Astrocyte (in vitro differentiated cells and primary cell): ENCODE results near the gene CARD11. TPM values are rescaled to one million over a fixed set of nuclear protein-coding genes. Genes with fewer than 3 reads are reported as not detected.

Experiments used
- DNase-seq: peaks from one replicate; pipeline ENCODE4 v3.0.0-alpha.2; 2010; ENCODE audit warnings: low read depth
- FAIRE-seq: peaks from 2 replicates; lab custom pipeline; 2011; peaks lifted over from hg19 to GRCh38; lab: Jason Lieb, UNC
- H2AFZ ChIP-seq: 2 replicates; pipeline ENCODE4 v1.6.0; 2012; ENCODE audit warnings: low read depth, low read length, inconsistent platforms
- H3K27ac ChIP-seq: 2 replicates; pipeline ENCODE4 v1.5.1; 2011; ENCODE audit warnings: low read depth, low read length, inconsistent platforms
- H3K27me3 ChIP-seq: 2 replicates; pipeline ENCODE4 v1.6.0; 2011; ENCODE audit warnings: low read length, inconsistent platforms; ENCODE audit not compliant: insufficient read depth
- H3K36me3 ChIP-seq: 2 replicates; pipeline ENCODE4 v1.5.1; 2011; ENCODE audit warnings: low read length, inconsistent platforms; ENCODE audit not compliant: insufficient read depth
- H3K4me1 ChIP-seq: 2 replicates; pipeline ENCODE4 v1.5.1; 2011; ENCODE audit warnings: low read length, inconsistent platforms; ENCODE audit not compliant: insufficient read depth
- H3K4me2 ChIP-seq: 2 replicates; pipeline ENCODE4 v1.6.0; 2012; ENCODE audit warnings: low read length, inconsistent platforms
- H3K4me3 ChIP-seq: 2 replicates; pipeline ENCODE4 v1.5.1; 2011; ENCODE audit warnings: low read depth, mild to moderate bottlenecking, low read length, inconsistent platforms; ENCODE audit not compliant: insufficient read depth
- H3K79me2 ChIP-seq: 2 replicates; pipeline ENCODE4 v1.6.0; 2012; ENCODE audit warnings: mild to moderate bottlenecking, low read length, inconsistent platforms; ENCODE audit not compliant: insufficient read depth
- H3K9ac ChIP-seq: 2 replicates; pipeline ENCODE4 v1.6.0; 2012; ENCODE audit warnings: mild to moderate bottlenecking, low read length, inconsistent platforms
- H3K9me3 ChIP-seq: 2 replicates; pipeline ENCODE4 v1.5.1; 2012; ENCODE audit warnings: low read depth, mild to moderate bottlenecking, low read length, inconsistent platforms; ENCODE audit not compliant: insufficient read depth
- H4K20me1 ChIP-seq: 2 replicates; pipeline ENCODE4 v1.6.0; 2012; ENCODE audit warnings: low read length, inconsistent platforms; ENCODE audit not compliant: insufficient read depth
- H3K27ac Mint-ChIP-seq: one replicate; pipeline ENCODE4 v1.8.0; 2021; ENCODE audit warnings: mild to moderate bottlenecking, mixed read lengths; ENCODE audit not compliant: unreplicated experiment
- H3K27me3 Mint-ChIP-seq: one replicate; pipeline ENCODE4 v1.8.0; 2021; ENCODE audit warnings: low read depth, mixed read lengths; ENCODE audit not compliant: unreplicated experiment
- H3K36me3 Mint-ChIP-seq: one replicate; pipeline ENCODE4 v1.8.0; 2021; ENCODE audit warnings: low read depth, mixed read lengths; ENCODE audit not compliant: unreplicated experiment
- H3K4me1 Mint-ChIP-seq: one replicate; pipeline ENCODE4 v1.8.0; 2021; ENCODE audit warnings: low read depth, mixed read lengths; ENCODE audit not compliant: unreplicated experiment
- H3K4me3 Mint-ChIP-seq: one replicate; pipeline ENCODE4 v1.8.0; 2021; ENCODE audit warnings: mild to moderate bottlenecking, moderate library complexity, mixed read lengths; ENCODE audit not compliant: unreplicated experiment
- H3K9me3 Mint-ChIP-seq: one replicate; pipeline ENCODE4 v1.8.0; 2021; ENCODE audit warnings: mild to moderate bottlenecking, mixed read lengths; ENCODE audit not compliant: unreplicated experiment
- EZH2 ChIP-seq: IDR thresholded peaks from 2 replicates; pipeline ENCODE4 v1.6.1; 2012; ENCODE audit warnings: mild to moderate bottlenecking, low read length, inconsistent platforms; ENCODE audit not compliant: insufficient read depth
- total RNA-seq: library from RNA; stranded (reverse); gene quantifications from 2 replicates; pipeline ENCODE4 v1.2.1, GENCODE V29; 2021
- TF ChIP-seq, protein P1 (sequence below): IDR thresholded peaks from 2 replicates; pipeline ENCODE4 v1.5.1; 2011; ENCODE audit warnings: low read depth, mild to moderate bottlenecking, inconsistent platforms, low read length, moderate library complexity; ENCODE audit not compliant: insufficient read depth

The CARD11 gene
- total RNA-seq, 1 donor from 2014 or later, result 9.5 TPM

- peaks cover 5% of the 10 kb centered on the region for H3K27me3 Mint-ChIP-seq
- no peak overlapping the region for H3K9ac ChIP-seq
- no peak overlapping the region for H3K4me2 ChIP-seq
- no peak overlapping the region for H3K27ac ChIP-seq
- no peaks in the 10 kb centered on the region for H4K20me1 ChIP-seq
- no peaks in the 10 kb centered on the region for H3K27me3 ChIP-seq
- no peaks in the 10 kb centered on the region for H3K36me3 ChIP-seq
- H3K9me3 Mint-ChIP-seq, result no peaks in the 10 kb centered on the region
- H2AFZ ChIP-seq, result no peak overlapping the region
- no peak overlapping the region for H3K4me3 Mint-ChIP-seq
- FAIRE-seq (no peak), DNase-seq (no peak)
- no peaks in the 10 kb centered on the region for H3K9me3 ChIP-seq
- H3K4me1 Mint-ChIP-seq, result no peaks in the 10 kb centered on the region
- no peaks in the 10 kb centered on the region for H3K36me3 Mint-ChIP-seq
- no peak for TF ChIP-seq EZH2
- TF ChIP-seq, protein P1, sequence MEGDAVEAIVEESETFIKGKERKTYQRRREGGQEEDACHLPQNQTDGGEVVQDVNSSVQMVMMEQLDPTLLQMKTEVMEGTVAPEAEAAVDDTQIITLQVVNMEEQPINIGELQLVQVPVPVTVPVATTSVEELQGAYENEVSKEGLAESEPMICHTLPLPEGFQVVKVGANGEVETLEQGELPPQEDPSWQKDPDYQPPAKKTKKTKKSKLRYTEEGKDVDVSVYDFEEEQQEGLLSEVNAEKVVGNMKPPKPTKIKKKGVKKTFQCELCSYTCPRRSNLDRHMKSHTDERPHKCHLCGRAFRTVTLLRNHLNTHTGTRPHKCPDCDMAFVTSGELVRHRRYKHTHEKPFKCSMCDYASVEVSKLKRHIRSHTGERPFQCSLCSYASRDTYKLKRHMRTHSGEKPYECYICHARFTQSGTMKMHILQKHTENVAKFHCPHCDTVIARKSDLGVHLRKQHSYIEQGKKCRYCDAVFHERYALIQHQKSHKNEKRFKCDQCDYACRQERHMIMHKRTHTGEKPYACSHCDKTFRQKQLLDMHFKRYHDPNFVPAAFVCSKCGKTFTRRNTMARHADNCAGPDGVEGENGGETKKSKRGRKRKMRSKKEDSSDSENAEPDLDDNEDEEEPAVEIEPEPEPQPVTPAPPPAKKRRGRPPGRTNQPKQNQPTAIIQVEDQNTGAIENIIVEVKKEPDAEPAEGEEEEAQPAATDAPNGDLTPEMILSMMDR, result no peak
- H3K4me1 ChIP-seq, result no peaks in the 10 kb centered on the region
- H3K27ac Mint-ChIP-seq, result no peak overlapping the region
- H3K4me3 ChIP-seq, result no peak overlapping the region
- no peaks in the 10 kb centered on the region for H3K79me2 ChIP-seq
Observed at GRCh38 chr7:2883101-2883500, 160.6 kb downstream of the CARD11 start.

DNA sequence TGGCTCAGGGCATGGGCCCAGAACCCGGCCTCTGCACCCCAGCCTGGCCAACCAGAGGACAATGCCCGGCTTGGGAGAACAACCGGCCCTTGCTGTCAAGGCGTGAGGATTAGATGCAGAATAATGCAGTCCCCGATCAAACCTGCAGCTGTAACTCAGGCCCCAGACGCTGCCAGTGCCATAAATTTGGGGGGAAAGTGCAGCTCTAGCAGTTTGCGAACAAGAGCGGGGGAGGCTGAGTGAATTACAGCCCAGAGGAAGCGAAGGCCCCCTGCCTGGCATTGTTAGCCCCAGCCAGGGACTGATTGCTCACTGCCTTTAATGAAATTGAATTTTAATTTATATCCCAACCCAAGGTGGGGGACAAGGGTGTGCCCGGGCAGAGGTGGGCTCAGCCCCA is 161.6 kb downstream of the CARD11 start:
- Histone ChIP-seq H3K36me3 (no peaks in the 10 kb centered on the region), H3K27me3 (no peaks in the 10 kb centered on the region), H4K20me1 (no peaks in the 10 kb centered on the region), H3K79me2 (no peaks in the 10 kb centered on the region), H3K4me3 (no peak overlapping the region), H3K4me2 (no peak overlapping the region), H2AFZ (peak overlapping the region; percentile 10), H3K9ac (no peak overlapping the region), H3K9me3 (no peaks in the 10 kb centered on the region), H3K4me1 (no peaks in the 10 kb centered on the region), H3K27ac (no peak overlapping the region)
- no peak overlapping the region for H3K4me3 Mint-ChIP-seq
- peaks cover 4% of the 10 kb centered on the region for H3K27me3 Mint-ChIP-seq
- H3K27ac Mint-ChIP-seq, result no peak overlapping the region
- no peak for FAIRE-seq
- no peaks in the 10 kb centered on the region for H3K36me3 Mint-ChIP-seq
- no peaks in the 10 kb centered on the region for H3K9me3 Mint-ChIP-seq
- TF ChIP-seq, protein P1, result no peak
- TF ChIP-seq EZH2, result no peak
- DNase-seq, result no peak
- no peaks in the 10 kb centered on the region for H3K4me1 Mint-ChIP-seq

DNA sequence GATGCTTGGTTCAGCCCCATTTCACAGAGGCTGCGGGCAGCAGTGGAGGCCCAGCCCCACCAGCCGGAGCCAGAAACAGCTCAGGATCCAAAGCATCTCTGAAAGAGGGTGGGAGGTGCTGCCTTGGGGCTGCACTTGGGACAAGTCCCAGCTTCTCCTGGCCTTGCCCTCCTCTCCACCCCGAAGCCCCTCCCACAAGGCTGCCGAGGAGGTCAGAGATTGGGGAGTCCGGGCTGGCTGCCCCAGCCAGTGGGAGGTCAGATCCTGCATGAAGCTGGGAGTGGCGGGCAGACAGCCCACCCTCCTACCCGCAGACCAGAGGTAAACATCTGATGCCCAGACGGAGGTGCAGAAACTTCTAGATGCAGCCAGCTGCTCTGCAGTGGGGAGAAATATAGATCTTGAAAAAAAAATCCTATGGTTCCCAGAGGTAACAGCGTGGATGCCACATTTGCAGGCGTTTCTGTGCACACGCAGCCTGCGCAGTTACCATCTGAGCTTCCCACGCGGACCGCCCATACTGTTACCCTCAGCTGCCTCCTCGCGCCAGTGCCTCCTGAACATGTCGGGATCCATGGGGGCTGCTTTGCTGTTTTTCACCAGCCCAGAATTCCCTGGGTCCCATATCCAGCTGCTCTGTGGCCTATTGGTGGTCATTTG is 162.7 kb downstream of the CARD11 start:
- peaks cover 3% of the 10 kb centered on the region for H3K27me3 Mint-ChIP-seq
- Histone ChIP-seq H3K79me2 (no peaks in the 10 kb centered on the region), H3K36me3 (no peaks in the 10 kb centered on the region), H3K27ac (no peak overlapping the region), H3K9ac (no peak overlapping the region), H3K27me3 (no peaks in the 10 kb centered on the region), H3K9me3 (no peaks in the 10 kb centered on the region), H3K4me1 (peaks cover 4% of the 10 kb centered on the region), H3K4me3 (no peak overlapping the region), H2AFZ (no peak overlapping the region), H4K20me1 (no peaks in the 10 kb centered on the region), H3K4me2 (no peak overlapping the region)
- no peak overlapping the region for H3K4me3 Mint-ChIP-seq
- FAIRE-seq, result no peak
- no peaks in the 10 kb centered on the region for H3K4me1 Mint-ChIP-seq
- no peaks in the 10 kb centered on the region for H3K36me3 Mint-ChIP-seq
- H3K9me3 Mint-ChIP-seq, result no peaks in the 10 kb centered on the region
- no peak for TF ChIP-seq EZH2
- TF ChIP-seq, protein P1, result no peak
- DNase-seq, result no peak
- H3K27ac Mint-ChIP-seq, result no peak overlapping the region
